ENCODE data around the gene IER5.

IER5 gene

GRCh38 chr1:181135437-181135731 lies 46.9 kb downstream of the IER5 start:
- DNase-seq (ENCODE audit: low read depth): no peak

DNA sequence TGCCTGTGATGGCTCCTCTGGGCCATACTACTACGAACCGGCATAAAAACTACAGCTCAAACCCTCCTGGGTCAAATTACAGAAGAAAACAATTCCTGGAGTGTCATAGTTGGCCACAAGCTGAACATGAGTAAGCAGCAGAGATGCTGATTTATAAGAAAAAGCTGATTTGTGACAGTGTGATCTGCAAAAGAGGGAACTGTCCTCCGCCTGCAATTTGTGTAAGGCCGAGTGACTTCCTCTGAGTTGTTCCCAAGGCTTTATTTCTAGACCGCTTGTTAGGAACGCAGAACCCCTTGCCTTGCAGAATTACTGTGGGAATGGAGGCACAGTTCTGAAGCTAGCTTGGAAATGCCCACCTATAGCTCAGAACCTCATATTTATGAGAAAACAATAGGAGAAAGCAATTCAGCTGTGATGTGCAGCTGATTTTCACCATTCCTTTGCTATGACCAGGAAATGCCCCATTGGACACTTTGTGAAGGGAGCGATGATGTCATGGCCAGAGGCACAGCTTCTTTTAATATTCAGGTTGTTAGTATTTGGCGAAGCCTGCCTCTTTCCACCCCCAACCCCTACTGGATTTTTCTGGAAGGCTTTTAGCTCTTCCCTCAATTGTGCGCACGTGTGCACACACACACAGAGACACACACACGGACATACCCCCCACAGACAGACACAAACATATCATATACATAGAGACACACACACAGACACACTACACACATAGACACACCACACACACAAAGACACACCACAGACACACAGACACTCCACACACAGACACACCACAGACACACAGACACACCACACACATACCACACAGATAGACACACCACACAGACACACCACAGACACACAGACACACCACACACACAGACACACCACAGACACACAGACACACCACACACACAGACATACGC lies 47.6 kb downstream of the IER5 start:
- no peak for DNase-seq (ENCODE audit: low read depth)

DNA sequence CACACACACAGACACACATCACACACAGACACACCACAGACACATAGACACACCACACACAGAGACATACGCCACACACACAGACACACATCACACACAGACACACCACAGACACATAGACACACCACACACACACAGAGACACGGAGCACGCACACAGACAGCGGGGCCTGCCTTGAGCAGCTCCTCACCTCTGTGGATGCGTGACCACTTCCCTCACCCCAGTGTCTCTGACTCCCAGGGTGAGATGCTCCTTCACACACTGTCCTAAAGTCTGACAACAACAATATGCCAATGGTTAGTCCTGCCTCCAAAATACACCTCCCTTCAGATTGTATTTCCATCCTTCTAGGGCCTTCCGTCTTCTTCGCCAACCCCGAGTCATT lies 48.2 kb downstream of the IER5 start:
- DNase-seq (ENCODE audit: low read depth): no peak

- DNase-seq (ENCODE audit: low read depth): no peak
Measured at GRCh38 chr1:181137217-181137743, 48.8 kb downstream of the IER5 start.

DNA sequence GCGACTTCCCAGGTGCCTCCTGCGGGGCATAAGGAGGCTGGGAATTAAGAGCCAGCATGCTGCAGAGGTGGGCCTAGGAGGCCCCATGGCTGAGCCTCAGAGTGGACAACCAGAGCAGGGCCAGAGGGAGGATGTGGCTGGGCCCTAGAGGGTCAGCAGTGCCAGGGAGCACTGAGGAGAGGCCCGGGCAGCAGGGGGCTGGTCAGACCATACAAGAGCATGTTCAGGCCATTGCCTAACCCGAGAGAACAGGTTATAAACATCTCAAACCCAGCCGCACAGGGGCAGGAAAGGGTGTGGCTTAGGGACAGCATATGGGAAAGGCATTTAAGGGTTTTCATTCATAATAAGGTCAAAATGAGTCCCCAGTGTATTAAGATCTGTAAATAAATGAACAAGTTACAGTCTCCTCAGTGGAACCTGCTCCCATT lies 51.1 kb downstream of the IER5 start:
- no peak for DNase-seq (ENCODE audit: low read depth)

- no peak for DNase-seq (ENCODE audit: low read depth)
Measured at GRCh38 chr1:181140398-181140797, 51.9 kb downstream of the IER5 start.

GRCh38 chr1:181140891-181141290 lies 52.4 kb downstream of the IER5 start:
- DNase-seq (ENCODE audit: low read depth): no peak

DNA sequence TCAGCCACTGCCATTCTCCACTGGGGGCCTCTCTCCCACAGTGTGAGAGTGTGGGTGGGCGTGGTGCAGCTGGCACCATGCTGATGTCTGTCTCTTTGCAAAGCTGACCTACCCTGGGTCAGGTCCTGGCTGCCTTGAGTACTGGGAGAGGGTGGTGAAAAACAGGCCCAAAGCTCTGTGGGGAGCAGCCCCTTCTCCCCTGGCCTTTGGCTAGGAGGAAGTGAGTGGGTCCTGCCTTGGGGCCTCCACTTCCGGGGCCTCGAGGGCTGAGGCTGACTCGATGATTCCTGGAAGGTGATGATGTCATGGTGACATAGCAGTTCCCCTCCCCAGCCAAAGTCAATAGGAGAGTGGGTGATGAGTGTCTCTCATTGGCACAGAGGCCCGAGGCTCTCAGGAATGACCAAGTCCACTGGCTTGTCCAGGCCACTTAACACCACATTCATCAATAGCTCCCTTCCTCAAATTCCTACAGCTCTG lies 53.0 kb downstream of the IER5 start:
- DNase-seq (ENCODE audit: low read depth): peak; percentile 45

Measured in activated T-helper 9 cell treated with anti-CD3 and anti-CD28 coated beads, Interleukin-2, amount 50 U/mL, for 16 hours (primary cell).